Parathyroid adenoma (tissue), 2 donors: ENCODE data around the gene SIL1.

Experiments used
- H2AFZ ChIP-seq: fragments of 300-600 bp; sonication (generic); one replicate; pipeline ENCODE4 v1.7.0; 2017; ENCODE audit warnings: antibody characterized with exemption, mild to moderate bottlenecking
- H3K27ac ChIP-seq: fragments of 300-600 bp; sonication (generic); one replicate; pipeline ENCODE4 v1.7.0; 2017
- H3K27me3 ChIP-seq: fragments of 300-600 bp; sonication (generic); one replicate; pipeline ENCODE4 v1.7.0; 2017; ENCODE audit warnings: low read length; ENCODE audit not compliant: control insufficient read depth, insufficient read depth
- H3K36me3 ChIP-seq: fragments of 300-600 bp; sonication (generic); one replicate; pipeline ENCODE4 v1.7.0; 2017; ENCODE audit warnings: low read length; ENCODE audit not compliant: control insufficient read depth, insufficient read depth
- H3K4me1 ChIP-seq: fragments of 300-600 bp; sonication (generic); one replicate; pipeline ENCODE4 v1.7.0; 2017; ENCODE audit warnings: control low read depth
- H3K4me2 ChIP-seq: fragments of 300-600 bp; sonication (generic); one replicate; pipeline ENCODE4 v1.7.0; 2017; ENCODE audit warnings: low read length
- H3K4me3 ChIP-seq: fragments of 300-600 bp; sonication (generic); one replicate; pipeline ENCODE4 v1.7.0; 2017; ENCODE audit warnings: low read depth, low read length
- H3K79me2 ChIP-seq: fragments of 300-600 bp; sonication (generic); one replicate; pipeline ENCODE4 v1.7.0; 2017; ENCODE audit warnings: control low read depth
- H3K9ac ChIP-seq: fragments of 300-600 bp; sonication (generic); one replicate; pipeline ENCODE4 v1.7.0; 2017; ENCODE audit warnings: mild to moderate bottlenecking
- H3K9me3 ChIP-seq: fragments of 300-600 bp; sonication (generic); one replicate; pipeline ENCODE4 v1.7.0; 2017; ENCODE audit warnings: low read length; ENCODE audit not compliant: control insufficient read depth
- CTCF ChIP-seq: fragments of 300-600 bp; sonication (generic); IDR thresholded peaks from one replicate; pipeline ENCODE4 v1.7.0; 2017; ENCODE audit warnings: antibody characterized with exemption, mild to moderate bottlenecking
- donor health status: primary hyperparathyroidism.

SIL1 gene

DNA sequence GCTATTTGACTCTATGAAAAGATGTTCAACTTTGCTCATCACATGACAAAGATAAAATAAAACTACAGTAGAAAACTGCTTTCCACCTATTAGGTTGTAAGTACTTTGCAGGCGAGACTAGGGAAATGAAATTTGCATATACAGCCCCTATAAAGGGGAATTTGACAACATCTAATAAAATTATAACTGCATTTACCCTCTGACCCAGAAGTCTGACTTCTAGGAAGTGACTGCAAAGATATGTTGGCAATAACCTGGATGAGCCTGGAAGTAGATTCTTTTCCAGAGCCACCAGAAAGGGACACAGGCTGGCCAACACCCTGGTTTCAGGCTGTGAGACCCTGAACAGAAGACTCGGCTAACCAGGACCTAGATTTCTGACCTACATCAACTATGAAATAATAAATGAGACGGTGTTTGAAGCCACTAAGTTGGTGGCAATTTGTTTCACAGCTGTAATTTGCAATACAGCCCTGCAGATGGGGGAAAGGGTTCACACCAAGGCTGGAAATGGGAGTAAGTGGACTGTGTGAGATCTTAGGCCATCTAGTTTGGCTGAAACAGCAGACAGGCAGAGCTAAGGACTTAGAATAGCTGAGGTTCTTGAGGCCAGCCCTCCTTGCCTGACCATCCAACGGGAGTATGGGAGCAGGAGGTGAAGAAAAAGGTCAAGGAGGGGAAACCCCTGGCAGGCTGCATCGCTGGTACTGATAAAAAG lies 106.6 kb downstream of the SIL1 start:
- Histone ChIP-seq H3K4me3 (no peak overlapping the region), H3K27me3 (no peaks in the 10 kb centered on the region), H3K27ac (no peak overlapping the region), H3K79me2 (peaks cover 6% of the 10 kb centered on the region), H3K9ac (no peak overlapping the region), H3K4me2 (no peak overlapping the region), H3K36me3 (no peaks in the 10 kb centered on the region), H2AFZ (no peak overlapping the region), H3K9me3 (no peaks in the 10 kb centered on the region), H3K4me1 (no peaks in the 10 kb centered on the region)
- TF ChIP-seq CTCF, result peak; percentile 29

GRCh38 chr5:139090581-139090980 lies 107.6 kb downstream of the SIL1 start:
- Histone ChIP-seq H3K4me3 (no peak overlapping the region), H3K79me2 (peaks cover 6% of the 10 kb centered on the region), H3K9ac (no peak overlapping the region), H2AFZ (no peak overlapping the region), H3K9me3 (no peaks in the 10 kb centered on the region), H3K27me3 (no peaks in the 10 kb centered on the region), H3K4me1 (no peaks in the 10 kb centered on the region), H3K4me2 (no peak overlapping the region), H3K27ac (no peak overlapping the region), H3K36me3 (no peaks in the 10 kb centered on the region)
- no peak for TF ChIP-seq CTCF

- H3K36me3 ChIP-seq, result no peaks in the 10 kb centered on the region
- no peaks in the 10 kb centered on the region for H3K4me1 ChIP-seq
- peaks cover 9% of the 10 kb centered on the region for H3K79me2 ChIP-seq
- no peak overlapping the region for H3K4me2 ChIP-seq
- H3K27me3 ChIP-seq, result no peaks in the 10 kb centered on the region
- no peaks in the 10 kb centered on the region for H3K9me3 ChIP-seq
- no peak overlapping the region for H3K27ac ChIP-seq
- H3K4me3 ChIP-seq, result no peak overlapping the region
- TF ChIP-seq CTCF, result no peak
- H3K9ac ChIP-seq, result no peak overlapping the region
- no peak overlapping the region for H2AFZ ChIP-seq
These were observed 110.1 kb downstream of the SIL1 start for GRCh38 chr5:139088024-139088423.

GRCh38 chr5:139082813-139083498 lies 115.2 kb downstream of the SIL1 start:
- TF ChIP-seq CTCF, result no peak

More at GRCh38 chr5:139082813-139083498, 115.2 kb downstream of the SIL1 start:
- Histone ChIP-seq H3K4me2 (no peak overlapping the region), H3K27ac (no peak overlapping the region), H3K36me3 (no peaks in the 10 kb centered on the region), H3K9ac (no peak overlapping the region), H3K4me1 (no peaks in the 10 kb centered on the region), H3K79me2 (peaks cover 19% of the 10 kb centered on the region), H3K27me3 (no peaks in the 10 kb centered on the region), H3K9me3 (no peaks in the 10 kb centered on the region), H3K4me3 (no peak overlapping the region), H2AFZ (no peak overlapping the region)
